GM03348 (cell line): ENCODE measurements around the gene ZFAND3.

Experiments used
- DNase-seq: peaks from one replicate; pipeline ENCODE4 v3.0.0; 2012; ENCODE audit warnings: low spot score

Gene ZFAND3

GRCh38 chr6:38004908-38005307 lies 185.4 kb downstream of the ZFAND3 start:
- DNase-seq = no peak

GRCh38 chr6:38011937-38012336 lies 192.4 kb downstream of the ZFAND3 start:
- DNase-seq = no peak

GRCh38 chr6:38012573-38012972 lies 193.0 kb downstream of the ZFAND3 start:
- DNase-seq = peak; percentile 36

GRCh38 chr6:38015341-38015740 lies 195.8 kb downstream of the ZFAND3 start:
- DNase-seq = no peak

- no peak for DNase-seq
Measured at GRCh38 chr6:38016824-38017223, 197.3 kb downstream of the ZFAND3 start.

- DNase-seq = no peak
Measured at GRCh38 chr6:38018755-38019165, 199.2 kb downstream of the ZFAND3 start.

GRCh38 chr6:38020593-38020992 lies 201.1 kb downstream of the ZFAND3 start:
- DNase-seq = no peak

GRCh38 chr6:38021029-38021428 lies 201.5 kb downstream of the ZFAND3 start:
- DNase-seq = no peak

GRCh38 chr6:38021571-38021970 lies 202.0 kb downstream of the ZFAND3 start:
- DNase-seq = no peak

GRCh38 chr6:38022688-38023087 lies 203.2 kb downstream of the ZFAND3 start:
- no peak for DNase-seq

- peak; percentile 11 for DNase-seq
Measured at GRCh38 chr6:38024908-38025307, 205.4 kb downstream of the ZFAND3 start.

- peak; percentile 9 for DNase-seq
Measured at GRCh38 chr6:38025451-38025850, 205.9 kb downstream of the ZFAND3 start.

GRCh38 chr6:38027685-38028373 lies 208.3 kb downstream of the ZFAND3 start:
- no peak for DNase-seq

GRCh38 chr6:38030380-38030779 lies 210.9 kb downstream of the ZFAND3 start:
- DNase-seq = no peak

GRCh38 chr6:38032797-38033196 lies 213.3 kb downstream of the ZFAND3 start:
- DNase-seq = no peak

GRCh38 chr6:38033442-38033982 lies 214.0 kb downstream of the ZFAND3 start:
- DNase-seq = no peak

- DNase-seq = peak; percentile 35
Measured at GRCh38 chr6:38034274-38034914, 214.9 kb downstream of the ZFAND3 start.

GRCh38 chr6:38035478-38035877 lies 216.0 kb downstream of the ZFAND3 start:
- DNase-seq = peak; percentile 17

- no peak for DNase-seq
Measured at GRCh38 chr6:38039502-38039901, 220.0 kb downstream of the ZFAND3 start.

- DNase-seq = no peak
Measured at GRCh38 chr6:38040254-38040653, 220.7 kb downstream of the ZFAND3 start.

- no peak for DNase-seq
Measured at GRCh38 chr6:38043259-38043753, 223.8 kb downstream of the ZFAND3 start.

GRCh38 chr6:38045701-38046305 lies 226.3 kb downstream of the ZFAND3 start:
- no peak for DNase-seq

GRCh38 chr6:38047562-38047961 lies 228.0 kb downstream of the ZFAND3 start:
- DNase-seq = no peak
